HG03558 (cell line): ENCODE measurements around the gene SCN4B.
"Not testable (repeated sequence)": the region's sequence is repeated elsewhere in the genome, so short reads cannot be mapped to it uniquely, and the experiment has no call there.

ENCODE experiments used
- ATAC-seq: cut with Tn5 transposase; IDR thresholded peaks from one replicate; pipeline ENCODE4 v1.9.1; 2021; ENCODE audit warnings: moderate number of reproducible peaks; ENCODE audit not compliant: unreplicated experiment; ENCODE audit errors: extremely low read depth

Gene SCN4B

DNA sequence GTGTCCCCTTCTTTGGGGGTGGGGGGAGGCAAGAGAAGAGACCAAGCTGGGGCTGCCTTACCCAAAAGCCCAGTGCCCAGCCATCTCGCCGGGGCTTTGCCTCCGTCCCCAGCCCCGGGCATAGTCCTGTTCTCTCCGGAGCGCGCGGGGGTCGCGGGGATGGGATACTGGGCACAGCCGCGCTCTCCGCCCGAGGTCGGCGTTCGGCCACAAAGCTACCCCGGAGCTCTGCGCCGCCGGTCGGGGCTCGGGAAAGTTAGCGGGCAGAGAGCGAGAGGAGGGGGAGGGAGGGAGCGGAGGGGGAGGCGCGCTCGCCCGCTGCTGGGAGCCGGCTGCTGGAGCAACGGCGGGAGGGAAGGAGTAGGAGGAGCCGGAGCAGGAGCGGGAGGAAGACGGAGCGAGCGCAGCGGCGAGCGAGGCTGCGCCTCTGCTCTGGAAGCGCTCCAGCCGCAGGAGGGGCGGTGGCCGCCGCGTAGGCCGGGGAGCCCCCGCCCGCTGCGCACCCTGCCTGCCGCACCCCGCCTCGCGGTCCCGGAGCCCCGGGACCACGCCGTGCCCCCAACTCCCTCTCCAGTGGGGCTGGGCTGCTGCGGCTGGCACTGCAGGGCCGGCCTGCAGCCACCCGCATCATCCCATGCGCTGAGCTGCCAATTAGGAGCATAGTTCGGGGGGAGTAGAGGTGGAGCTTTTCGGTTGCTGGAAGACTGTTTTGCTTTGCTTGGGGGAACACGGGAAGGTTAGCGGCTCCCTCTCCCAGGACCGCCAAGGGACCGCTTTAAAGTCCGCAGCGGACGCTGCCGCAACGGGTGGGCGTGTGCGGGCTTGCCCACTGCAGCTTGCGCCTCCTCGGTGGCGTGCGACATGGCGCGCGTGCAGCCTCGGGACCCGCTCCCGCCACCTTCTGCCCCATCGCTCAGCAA lies at the start of gene SCN4B:
SCN4B (minus strand) TSS at position 272 of the 920 bp plus-strand sequence; CDS start at position 122, 150 bp downstream.
- ATAC-seq = no peak

GRCh38 chr11:118201966-118202365 lies 49.3 kb upstream of the SCN4B start:
- no peak for ATAC-seq

DNA sequence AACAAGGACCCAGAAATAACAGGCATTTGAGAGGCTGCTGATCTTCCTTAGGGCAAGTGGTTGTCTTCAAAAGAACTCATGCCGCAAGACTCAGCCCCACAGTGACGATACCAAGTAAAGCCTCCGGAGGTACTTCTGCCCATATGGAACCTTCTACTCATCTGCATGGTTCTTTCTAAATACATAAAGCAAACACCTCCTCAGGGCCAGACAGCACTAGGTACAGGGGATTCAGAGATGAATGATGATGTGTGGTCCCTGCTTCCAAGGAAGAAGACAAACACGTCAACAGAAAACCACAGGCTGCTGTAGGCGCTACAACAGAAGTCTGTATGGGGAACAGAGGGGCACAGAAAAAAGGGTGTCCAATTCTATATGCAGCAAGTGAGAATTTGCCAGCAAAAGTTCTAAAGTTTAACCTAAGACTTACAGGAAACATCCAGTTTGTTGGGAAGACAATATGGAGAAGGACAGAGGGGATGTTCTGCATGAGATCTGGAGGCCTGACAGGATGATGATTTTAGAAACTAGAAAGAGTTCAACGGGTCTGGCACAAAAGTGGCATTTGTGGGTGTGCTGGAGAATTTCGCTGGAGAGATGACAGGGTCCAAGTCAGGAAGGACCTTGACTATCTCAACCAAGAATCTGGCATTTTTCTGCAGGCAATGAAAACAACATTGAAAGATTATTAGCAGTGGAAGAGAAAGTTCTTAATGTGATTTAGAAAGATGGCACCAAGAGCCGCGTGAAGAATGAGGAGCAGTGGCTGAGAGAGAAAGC lies 48.5 kb upstream of the SCN4B start:
- ATAC-seq = no peak

GRCh38 chr11:118200497-118200896 lies 47.9 kb upstream of the SCN4B start:
- ATAC-seq = no peak

- ATAC-seq = no peak
These were observed 46.5 kb upstream of the SCN4B start for GRCh38 chr11:118199135-118199534.

DNA sequence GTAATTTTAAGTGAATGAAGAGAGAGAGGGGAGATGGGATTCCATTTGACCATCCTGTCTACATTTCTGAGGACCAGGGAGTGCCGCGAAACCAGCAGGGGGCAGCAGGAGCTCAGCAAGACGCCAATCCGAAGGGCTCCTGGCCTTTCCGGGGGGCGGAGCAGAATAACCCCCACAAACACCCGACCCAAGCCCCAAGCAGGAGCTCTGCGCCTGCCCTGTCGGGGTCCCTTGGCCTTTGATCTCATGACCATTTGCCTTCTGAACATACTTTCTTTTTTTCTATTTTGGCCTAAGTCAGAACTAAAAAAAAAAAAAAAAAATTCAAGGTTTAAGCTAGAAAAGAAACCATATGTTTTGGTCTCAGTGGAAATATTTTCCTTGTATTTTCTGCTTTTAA lies 45.7 kb upstream of the SCN4B start:
- ATAC-seq = no peak

GRCh38 chr11:118194835-118195627 lies 42.4 kb upstream of the SCN4B start:
- no peak for ATAC-seq

DNA sequence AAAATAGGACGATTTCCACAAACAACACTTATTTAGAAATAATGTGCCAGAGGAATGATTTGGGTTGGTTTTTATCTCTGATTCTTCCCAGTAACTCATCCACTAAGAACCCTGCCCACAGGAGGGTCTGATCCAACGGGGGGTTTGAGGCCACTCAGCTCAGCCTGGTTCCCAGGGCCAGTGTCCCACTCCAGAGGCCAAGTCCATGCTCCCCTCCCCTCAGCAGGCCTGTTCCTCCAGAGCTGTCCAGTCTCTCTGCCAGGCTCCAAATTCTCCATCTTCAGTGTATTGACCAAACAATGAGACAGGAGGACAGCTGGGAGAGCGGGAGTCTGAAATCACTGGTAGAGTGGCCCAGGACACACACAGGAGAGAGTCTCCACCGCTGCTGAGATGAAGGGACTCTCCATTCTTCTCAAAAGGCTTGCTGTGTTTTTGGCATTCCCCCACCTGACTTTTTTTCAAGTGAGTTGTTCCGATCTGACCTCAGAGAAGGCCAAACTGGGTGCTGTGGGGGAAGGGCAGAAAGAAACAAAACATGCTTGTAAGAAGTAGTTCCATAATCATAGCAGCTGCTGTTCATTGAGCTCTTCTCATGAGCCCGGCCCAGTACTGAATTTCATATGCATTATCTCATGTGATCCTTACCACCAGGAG lies 41.4 kb upstream of the SCN4B start:
- ATAC-seq = no peak

GRCh38 chr11:118192817-118193216 lies 40.2 kb upstream of the SCN4B start:
- ATAC-seq = not testable (repeated sequence)

GRCh38 chr11:118190942-118191506 lies 38.4 kb upstream of the SCN4B start:
- ATAC-seq = not testable (repeated sequence)

GRCh38 chr11:118186346-118187107 lies 33.9 kb upstream of the SCN4B start:
- no peak for ATAC-seq

DNA sequence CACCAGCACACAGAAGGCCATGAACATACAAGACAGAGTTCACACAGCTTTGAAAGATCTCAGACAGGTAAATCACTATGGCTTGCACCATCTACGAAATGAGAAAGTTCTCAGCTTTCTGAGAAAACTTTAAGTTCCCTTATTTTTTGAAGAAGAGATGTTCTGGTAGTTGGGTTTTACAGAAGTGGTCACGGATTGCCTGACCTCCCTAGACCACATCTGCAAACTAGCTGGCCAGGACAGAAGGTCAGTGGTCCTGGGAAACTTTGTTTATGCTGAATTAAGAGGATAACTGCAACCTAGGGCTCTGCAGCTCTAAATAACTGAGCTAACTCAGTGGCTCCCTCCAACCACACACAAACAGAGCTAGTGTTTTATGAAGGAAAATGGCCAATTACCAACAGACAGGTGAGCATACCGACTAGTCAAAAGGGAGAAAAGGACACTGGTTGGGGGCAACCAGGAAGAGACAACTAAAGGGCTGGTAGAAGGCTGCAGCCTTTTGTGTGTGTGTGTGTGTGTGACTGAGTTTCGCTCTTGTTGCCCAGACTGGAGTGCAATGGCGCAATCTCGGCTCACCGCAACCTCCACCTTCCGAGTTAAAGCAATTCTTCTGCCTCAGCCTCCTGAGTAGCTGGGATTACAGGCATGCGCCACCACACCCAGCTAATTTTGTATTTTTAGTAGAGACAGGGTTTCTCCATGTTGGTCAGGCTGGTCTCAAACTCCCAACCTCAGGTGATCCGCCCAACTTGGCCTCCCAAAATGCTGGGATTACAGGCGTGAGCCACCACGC lies 32.4 kb upstream of the SCN4B start:
- ATAC-seq = no peak

DNA sequence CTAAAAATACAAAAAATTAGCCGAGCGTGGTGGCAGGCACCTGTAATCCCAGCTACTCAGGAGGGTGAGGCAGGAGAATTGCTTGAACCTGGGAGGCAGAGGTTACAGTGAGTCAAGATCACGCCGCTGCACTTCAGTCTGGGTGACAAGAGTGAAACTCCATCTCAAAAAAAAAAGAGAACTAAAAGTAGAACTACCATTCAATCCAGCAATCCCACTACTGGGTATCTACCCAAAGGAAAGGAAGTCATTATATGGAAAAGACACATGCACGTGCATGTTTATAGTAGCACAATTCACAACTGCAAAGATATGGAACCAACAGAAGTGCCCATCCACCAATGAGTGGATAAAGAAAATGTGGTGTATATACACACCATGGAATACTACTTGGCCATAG lies 31.1 kb upstream of the SCN4B start:
- ATAC-seq = not testable (repeated sequence)

DNA sequence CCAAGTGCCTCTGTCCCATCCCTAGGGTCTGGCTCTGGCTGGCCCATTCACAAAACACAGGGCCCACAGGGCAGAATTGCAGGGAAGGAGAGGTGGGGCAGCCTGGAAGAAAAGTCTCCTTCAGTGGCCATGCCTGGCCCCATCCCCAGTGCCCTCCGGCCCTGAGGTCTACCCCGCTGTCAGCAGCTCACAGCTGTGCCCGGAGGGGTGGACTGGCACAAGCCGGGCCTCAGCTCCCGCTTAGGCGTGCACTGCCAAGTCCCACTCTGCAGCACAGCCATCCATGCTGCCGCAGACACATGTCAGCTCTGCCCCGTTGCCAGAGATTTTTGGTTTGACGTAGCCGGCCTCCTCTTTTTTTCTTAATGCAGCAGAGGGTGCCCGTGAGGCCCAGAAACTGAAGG lies 27.7 kb upstream of the SCN4B start:
- ATAC-seq = no peak

DNA sequence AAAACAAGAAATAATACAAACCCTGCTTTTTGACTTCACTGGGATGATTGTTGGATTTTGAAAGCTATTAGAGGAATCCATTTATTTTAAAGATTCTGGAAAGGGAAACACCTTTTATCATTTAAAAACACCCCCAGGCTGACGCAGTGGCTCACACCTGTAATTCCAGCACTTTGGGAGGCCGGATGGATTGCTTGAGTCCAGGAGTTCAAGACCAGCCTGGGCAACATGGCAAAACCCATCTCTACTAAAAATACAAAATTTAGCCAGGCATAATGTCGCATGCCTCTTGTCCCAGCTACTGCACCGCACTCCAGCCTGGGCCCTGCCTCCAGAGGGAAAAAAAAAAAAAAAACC lies 24.1 kb upstream of the SCN4B start:
- ATAC-seq = no peak

- ATAC-seq = no peak
These were observed 23.6 kb upstream of the SCN4B start, which contains the start of gene SCN2B for GRCh38 chr11:118175993-118176777. Gene SCN2B, minus strand, starts transcription at chr11:118176639. Its CDS starts 208 bp downstream, at chr11:118176431.
